Measurements from ENCODE around the gene CYP8B1.

Gene CYP8B1

GRCh38 chr3:42839616-42840015 lies 36.1 kb downstream of the CYP8B1 start:
- H3K4me3 ChIP-seq (ENCODE audit: low read depth, low read length), result peak overlapping the region; percentile 48
- TF ChIP-seq, protein P1, sequence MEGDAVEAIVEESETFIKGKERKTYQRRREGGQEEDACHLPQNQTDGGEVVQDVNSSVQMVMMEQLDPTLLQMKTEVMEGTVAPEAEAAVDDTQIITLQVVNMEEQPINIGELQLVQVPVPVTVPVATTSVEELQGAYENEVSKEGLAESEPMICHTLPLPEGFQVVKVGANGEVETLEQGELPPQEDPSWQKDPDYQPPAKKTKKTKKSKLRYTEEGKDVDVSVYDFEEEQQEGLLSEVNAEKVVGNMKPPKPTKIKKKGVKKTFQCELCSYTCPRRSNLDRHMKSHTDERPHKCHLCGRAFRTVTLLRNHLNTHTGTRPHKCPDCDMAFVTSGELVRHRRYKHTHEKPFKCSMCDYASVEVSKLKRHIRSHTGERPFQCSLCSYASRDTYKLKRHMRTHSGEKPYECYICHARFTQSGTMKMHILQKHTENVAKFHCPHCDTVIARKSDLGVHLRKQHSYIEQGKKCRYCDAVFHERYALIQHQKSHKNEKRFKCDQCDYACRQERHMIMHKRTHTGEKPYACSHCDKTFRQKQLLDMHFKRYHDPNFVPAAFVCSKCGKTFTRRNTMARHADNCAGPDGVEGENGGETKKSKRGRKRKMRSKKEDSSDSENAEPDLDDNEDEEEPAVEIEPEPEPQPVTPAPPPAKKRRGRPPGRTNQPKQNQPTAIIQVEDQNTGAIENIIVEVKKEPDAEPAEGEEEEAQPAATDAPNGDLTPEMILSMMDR (IDR thresholded peaks at IDR 0.05; ENCODE audit: insufficient read depth, low read depth, low read length, missing control alignments), result peak; percentile 73
- peak; percentile 83 for DNase-seq (ENCODE audit: low read depth)

DNA sequence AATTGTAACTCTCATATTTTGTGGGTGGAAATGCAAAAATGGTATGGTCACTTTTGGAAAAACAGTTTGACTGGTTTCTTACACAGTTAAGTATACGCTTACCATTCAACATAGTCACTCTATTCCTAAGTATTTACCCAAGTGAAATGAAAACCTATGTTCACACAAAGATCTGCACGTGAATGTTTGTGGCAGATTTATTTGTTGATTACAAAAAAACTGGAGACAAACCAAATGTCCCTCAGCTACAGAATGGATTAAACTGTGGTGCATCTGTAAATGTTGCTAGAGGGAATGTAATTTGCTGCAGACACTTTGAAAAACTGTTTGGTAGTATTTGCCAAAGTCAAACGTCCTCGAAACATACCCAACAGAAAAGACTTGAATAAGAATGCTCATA lies 37.1 kb downstream of the CYP8B1 start:
- TF ChIP-seq, protein P1 (IDR thresholded peaks at IDR 0.05; ENCODE audit: insufficient read depth, low read depth, low read length, missing control alignments), result no peak
- DNase-seq (ENCODE audit: low read depth), result no peak

GRCh38 chr3:42836150-42837123 lies 39.2 kb downstream of the CYP8B1 start:
- DNase-seq (ENCODE audit: low read depth), result no peak
- TF ChIP-seq, protein P1 (IDR thresholded peaks at IDR 0.05; ENCODE audit: insufficient read depth, low read depth, low read length, missing control alignments), result no peak
- H3K4me3 ChIP-seq (ENCODE audit: low read depth, low read length), result no peak overlapping the region

More for the DNA sequence above, 37.1 kb downstream of the CYP8B1 start:
- no peak overlapping the region for H3K4me3 ChIP-seq (ENCODE audit: low read depth, low read length)

- no peak overlapping the region for H3K4me3 ChIP-seq (ENCODE audit: low read depth, low read length)
- peak; percentile 80 for DNase-seq (ENCODE audit: low read depth)
- TF ChIP-seq, protein P1 (IDR thresholded peaks at IDR 0.05; ENCODE audit: insufficient read depth, low read depth, low read length, missing control alignments), result peak; percentile 80
Measured at GRCh38 chr3:42831321-42831713, 44.4 kb downstream of the CYP8B1 start.

DNA sequence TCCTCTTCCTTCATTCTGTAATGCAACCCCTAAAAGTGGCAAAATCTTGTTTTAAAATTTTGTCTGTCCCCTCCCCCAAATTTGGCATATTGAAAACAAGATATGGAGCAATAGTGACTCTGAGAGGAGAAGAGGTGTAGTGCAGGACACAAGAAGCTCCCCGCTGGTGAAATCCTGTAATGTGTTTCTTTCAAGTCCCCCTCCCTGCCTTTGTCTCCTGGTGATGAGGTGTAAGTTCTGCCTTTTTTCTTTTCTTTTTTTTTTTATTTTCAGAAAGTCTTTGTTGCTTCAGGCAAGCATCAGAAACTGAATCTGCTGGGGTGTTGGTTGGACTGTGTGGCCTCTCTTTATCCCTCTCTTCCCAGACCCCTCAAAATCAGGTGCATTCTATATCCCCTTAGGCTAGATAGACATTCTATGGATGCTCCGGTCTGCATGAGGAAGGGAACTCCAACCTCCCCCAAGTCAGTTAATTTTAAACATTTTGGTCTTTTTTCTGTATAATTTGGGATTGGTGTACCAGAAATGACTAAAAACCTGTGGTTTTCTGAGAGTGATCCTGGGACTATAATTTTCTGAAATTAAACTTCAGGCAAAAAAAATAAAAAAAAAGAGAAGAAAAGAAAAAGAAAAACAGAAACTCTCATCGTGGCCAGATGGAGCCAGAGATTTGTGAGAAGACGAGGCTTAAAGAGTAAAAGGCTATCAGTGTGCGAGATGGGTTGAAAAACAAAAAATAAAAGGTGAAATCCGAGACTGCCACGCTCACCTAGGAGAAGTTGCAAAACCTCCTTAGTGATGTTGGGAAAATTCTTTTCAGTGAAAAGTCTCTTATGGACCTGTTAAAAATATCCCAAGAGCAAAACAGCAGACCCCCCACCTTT lies 45.0 kb downstream of the CYP8B1 start:
- no peak overlapping the region for H3K4me3 ChIP-seq (ENCODE audit: low read depth, low read length)
- DNase-seq (ENCODE audit: low read depth), result peak; percentile 13

More for the DNA sequence above, 45.0 kb downstream of the CYP8B1 start:
- TF ChIP-seq, protein P1 (IDR thresholded peaks at IDR 0.05; ENCODE audit: insufficient read depth, low read depth, low read length, missing control alignments), result peak; percentile 17
